ENCODE data around the gene UBE2J1. TPM values are rescaled to one million over a fixed set of nuclear protein-coding genes. Genes with fewer than 3 reads are reported as not detected.

The UBE2J1 gene
- total and polyA plus RNA-seq, 2 donors (not counting 3 experiments of a cell fraction or from before 2014, with no cell fraction given): 44.4 to 96.6 TPM

- Histone ChIP-seq H3K9me3 (replicated peaks; ENCODE audit: control insufficient read depth, insufficient read depth, low read length) (no peaks in the 10 kb centered on the region), H3K36me3 (ENCODE audit: control insufficient read depth in 2 of 2, extremely low read depth in 1 of 2, insufficient read depth in 2 of 2, low read length in 2 of 2) (no peaks in the 10 kb centered on the region), H3K9me1 (replicated peaks; ENCODE audit: control insufficient read depth, extremely low read depth, insufficient read depth, low read length) (no peaks in the 10 kb centered on the region), H3K4me3 (replicated peaks in 1 of 3; ENCODE audit: insufficient read depth in 1 of 3, low read depth in 1 of 3, low read length in 3 of 3) (no peak overlapping the region), H3K9ac (replicated peaks; ENCODE audit: extremely low read depth, insufficient read depth, low read length) (no peak overlapping the region), H3K79me2 (ENCODE audit: control insufficient read depth, insufficient read depth, low read length) (no peaks in the 10 kb centered on the region), H3K4me1 (ENCODE audit: control insufficient read depth, extremely low read depth, insufficient read depth, low read length) (no peaks in the 10 kb centered on the region), H2AFZ (ENCODE audit: low read depth, low read length) (no peak overlapping the region), H3K4me2 (ENCODE audit: insufficient read depth, low read length) (no peak overlapping the region), H3K27ac (ENCODE audit: insufficient read depth, low read depth, low read length) (no peak overlapping the region), H3K27me3 (ENCODE audit: control insufficient read depth in 2 of 2, insufficient read depth in 2 of 2, low read length in 2 of 2) (peaks cover 3 to 8% of the 10 kb centered on the region in 2 experiments), H4K20me1 (replicated peaks; ENCODE audit: control insufficient read depth, extremely low read depth, insufficient read depth, low read length) (no peaks in the 10 kb centered on the region)
- FAIRE-seq (no peak), DNase-seq (ENCODE audit: low read depth, low spot score) (no peak)
- no TSS peak for BruUV-seq (replicated peaks)
- ChIA-PET POLR2A (no interaction called here), CTCF (no interaction called here)
- dilution Hi-C loops (cut with MboI; ENCODE audit: extremely low pct_ligation_motif_present, low sequenced_read_pairs): no loop called here
- TF ChIP-seq EZH2 (IDR thresholded peaks at IDR 0.05; ENCODE audit: borderline replicate concordance, low read depth, low read length, severe bottlenecking) (no peak), MAX (IDR thresholded peaks at IDR 0.05; ENCODE audit: insufficient read depth, insufficient read length) (no peak), POLR2A (IDR thresholded peaks at IDR 0.05; ENCODE audit: low read depth, low read length) (no peak), CTCF (IDR thresholded peaks at IDR 0.05; ENCODE audit: extremely low read depth in 1 of 2, insufficient read depth in 1 of 2, low read depth in 1 of 2, low read length in 2 of 2) (no peak), MYC (IDR thresholded peaks at IDR 0.05; ENCODE audit: low read depth, low read length) (no peak), GATA2 (IDR thresholded peaks at IDR 0.05; ENCODE audit: insufficient read depth, insufficient read length, low read depth, low read length) (no peak), FOS (IDR thresholded peaks at IDR 0.05; ENCODE audit: borderline replicate concordance, insufficient read depth, low read length) (no peak), POLR2AphosphoS5 (IDR thresholded peaks at IDR 0.05; ENCODE audit: insufficient read depth, low read depth, low read length) (no peak), JUN (IDR thresholded peaks at IDR 0.05; ENCODE audit: borderline replicate concordance, insufficient read depth, insufficient read length, low read depth) (no peak)
- intact Hi-C loops (cut with micrococcal nuclease): no loop called here
Measured at GRCh38 chr6:89392823-89393222, 40.3 kb upstream of the UBE2J1 start.

Data from endothelial cell of umbilical vein (primary cell).